Ovary (tissue), 9 donors: ENCODE results near the gene KCND2. TPM values are rescaled to one million over a fixed set of nuclear protein-coding genes. Genes with fewer than 3 reads are reported as not detected.

Experiments
- DNase-seq, 5 donors: peaks; one replicate each; pipeline ENCODE4 v3.0.0-alpha.2; 2019 to 2020
- H3K27ac ChIP-seq, 2 donors: fragments of 200-600 bp; one replicate each; pipeline versions ENCODE4 v1.5.1 to v1.8.0; 2019 to 2022
- H3K27me3 ChIP-seq: fragments of 200-600 bp; one replicate; pipeline ENCODE4 v1.8.0; 2022
- H3K36me3 ChIP-seq: fragments of 200-600 bp; sonication (generic); one replicate; pipeline ENCODE4 v1.5.1; 2019
- H3K4me1 ChIP-seq: one replicate; pipeline ENCODE4 v1.8.1; 2013; ENCODE audit warnings: mild to moderate bottlenecking, moderate library complexity; ENCODE audit not compliant: insufficient read depth
- H3K4me3 ChIP-seq: fragments of 200-600 bp; sonication (generic); one replicate; pipeline ENCODE4 v1.5.1; 2017
- H3K9me3 ChIP-seq, 2 donors: fragments of 200-600 bp in 1 of 2; sonication (generic) in 1 of 2; one replicate each; pipeline versions ENCODE4 v1.5.1 to v1.8.1; 2013 to 2019; ENCODE audit warnings: mild to moderate bottlenecking in 1 of 2, moderate library complexity in 1 of 2
- CTCF ChIP-seq, 3 donors: fragments of 450-650 bp in 2 of 3; fragments of 200-600 bp in 1 of 3; IDR thresholded peaks; one replicate each; pipeline versions ENCODE4 v1.5.1 to v1.8.0; 2016 to 2022; ENCODE audit warnings: antibody characterized with exemption in 3 of 3, mild to moderate bottlenecking in 1 of 3
- EP300 ChIP-seq: sonication (generic); formaldehyde crosslinking; IDR thresholded peaks from one replicate; pipeline ENCODE4 v1.6.1; 2017; ENCODE audit warnings: antibody characterized with exemption
- POLR2A ChIP-seq: fragments of 450-650 bp; IDR thresholded peaks from one replicate; pipeline ENCODE4 v1.6.1; 2017; ENCODE audit warnings: antibody characterized with exemption, mild to moderate bottlenecking, moderate library complexity
- WGBS, 3 donors: extraction: QIAGEN DNeasy Blood & Tissue Kit in 1 of 3; methylation state at CpG; one replicate each; pipeline versions ENCODE4 v1.1.5 to v1.1.7; 2013 to 2017; 5-methylcytosine and 5-hydroxymethylcytosine counted together
- intact Hi-C, 4 donors: fragments of 100-400 bp; cut with DNase I; formaldehyde crosslinking; loops; one replicate each; pipeline versions ENCODE4 v1.11.0 to v1.15.1; 2022 to 2023
- polyA plus RNA-seq, 2 donors: library from polyadenylated mRNA; stranded (reverse); fragments of 200-250 nt in 1 of 2; fragments of 350-450 nt in 1 of 2; fragmentation: Illumina TruSeq in 1 of 2; extraction: RNeasy Lipid Tissue Mini Kit (QIAGEN cat#74804) in 1 of 2; gene quantifications; one replicate each; pipeline ENCODE4 v1.2.3, GENCODE V29; 2013 to 2014
- total RNA-seq, 7 donors: library from RNA; depleted of rRNA in 2 of 7; stranded (reverse); fragments of >200 nt in 2 of 7; fragmentation: NEBNext Ultra II Directional in 3 of 7; extraction: Animal tissue kit (Norgen Biotek cat#: 25700) in 3 of 7; gene quantifications; one replicate each; pipeline versions ENCODE4 v1.1.0 to v1.2.4, GENCODE V29; 2016 to 2023
- donor health status: DM: no; HTN: no; CAD: no; lungs with moderate emphysema.
- donor health status: DM: no; HTN: no; CAD: no.
- donor health status: Bipolar disorder and iron deficiency.
- donor health status: DM: yes; HTN: yes; CAD: no.
- donor health status: DM: no; HTN: no; CAD: no.
- donor health status: DM: yes; HTN: yes; CAD: no.

Gene KCND2
- total and polyA plus RNA-seq, 9 donors = 3.2 to 14.5 (median 5.4) TPM

GRCh38 chr7:120731271-120731670 lies 458.3 kb downstream of the KCND2 start:
- TF ChIP-seq CTCF (IDR thresholded peaks at IDR 0.05) (no peak), EP300 (no peak), POLR2A (no peak)

GRCh38 chr7:120732256-120732655 lies 459.3 kb downstream of the KCND2 start:
- H3K4me3 ChIP-seq = no peak overlapping the region
- DNase-seq = no peak
- no peaks in the 10 kb centered on the region for H3K36me3 ChIP-seq
- H3K9me3 ChIP-seq = no peaks in the 10 kb centered on the region
- H3K27ac ChIP-seq = no peak overlapping the region
- no peaks in the 10 kb centered on the region for H3K27me3 ChIP-seq
- H3K4me1 ChIP-seq = peaks cover 1% of the 10 kb centered on the region
- intact Hi-C loops = no loop called here
- TF ChIP-seq CTCF (IDR thresholded peaks at IDR 0.05) (no peak), EP300 (no peak), POLR2A (no peak)

More at GRCh38 chr7:120731271-120731670, 458.3 kb downstream of the KCND2 start:
- DNase-seq = no peak
- no peaks in the 10 kb centered on the region for H3K27me3 ChIP-seq
- no peak overlapping the region for H3K27ac ChIP-seq
- H3K4me3 ChIP-seq = no peak overlapping the region
- no peaks in the 10 kb centered on the region for H3K9me3 ChIP-seq
- intact Hi-C loops = no loop called here
- H3K4me1 ChIP-seq = peaks cover 1% of the 10 kb centered on the region
- H3K36me3 ChIP-seq = no peaks in the 10 kb centered on the region

DNA sequence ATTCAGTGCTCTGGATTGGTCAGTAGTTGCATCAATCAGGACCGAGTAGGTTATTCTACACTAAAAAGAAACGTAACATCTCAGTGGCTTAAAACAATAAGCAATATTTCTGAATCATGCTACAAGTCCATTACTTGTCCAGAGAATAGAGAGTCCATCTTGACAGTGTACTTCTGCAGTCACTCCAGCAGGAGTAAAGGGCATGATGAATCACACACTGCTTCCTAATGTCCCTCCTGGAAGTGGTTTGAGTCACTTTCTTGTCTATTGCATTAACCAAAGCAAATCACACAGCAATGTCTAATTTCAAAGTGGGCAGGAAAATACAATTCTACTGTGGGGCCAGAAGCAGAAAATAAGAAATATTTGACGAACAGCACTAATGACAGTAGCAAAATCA lies 460.2 kb downstream of the KCND2 start:
- no peak overlapping the region for H3K4me3 ChIP-seq
- TF ChIP-seq CTCF (IDR thresholded peaks at IDR 0.05) = no peak
- no peaks in the 10 kb centered on the region for H3K9me3 ChIP-seq
- no peak for DNase-seq
- WGBS, 3 donors = 91 to 96% (median 94%) methylated on average over 3 of the region's 3 CpGs
- no peak overlapping the region for H3K27ac ChIP-seq
- peaks cover 1% of the 10 kb centered on the region for H3K4me1 ChIP-seq
- intact Hi-C loops = no loop called here
- no peaks in the 10 kb centered on the region for H3K27me3 ChIP-seq
- H3K36me3 ChIP-seq = no peaks in the 10 kb centered on the region

GRCh38 chr7:120733835-120734234 lies 460.9 kb downstream of the KCND2 start:
- no peaks in the 10 kb centered on the region for H3K9me3 ChIP-seq
- WGBS, 3 donors = 93 to 98% (median 98%) methylated on average over 3 of the region's 3 CpGs
- intact Hi-C loops = no loop called here
- TF ChIP-seq EP300 (no peak), CTCF (IDR thresholded peaks at IDR 0.05) (no peak), POLR2A (no peak)
- peaks cover 1% of the 10 kb centered on the region for H3K4me1 ChIP-seq
- H3K4me3 ChIP-seq = no peak overlapping the region
- no peak overlapping the region for H3K27ac ChIP-seq
- no peaks in the 10 kb centered on the region for H3K36me3 ChIP-seq
- no peak for DNase-seq
- no peaks in the 10 kb centered on the region for H3K27me3 ChIP-seq

DNA sequence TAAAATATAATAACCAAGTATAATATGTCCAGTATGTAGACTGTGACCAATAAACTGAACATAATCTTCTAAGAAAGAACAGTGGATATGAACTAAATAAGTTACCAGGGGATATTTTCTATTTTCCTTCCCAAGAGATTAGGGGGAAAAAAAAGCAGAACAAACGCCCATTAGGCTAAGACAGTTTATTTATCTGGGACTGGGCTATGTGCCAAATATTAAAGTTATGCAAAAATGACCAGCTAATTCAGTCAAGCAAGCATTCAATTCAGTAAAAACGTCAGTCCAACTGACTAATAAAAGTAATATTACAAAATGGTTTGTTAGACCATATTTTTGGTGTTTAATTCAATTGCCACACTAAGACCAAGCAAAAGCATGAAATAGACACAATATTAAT lies 462.8 kb downstream of the KCND2 start:
- no peaks in the 10 kb centered on the region for H3K9me3 ChIP-seq
- H3K36me3 ChIP-seq = no peaks in the 10 kb centered on the region
- H3K27ac ChIP-seq = no peak overlapping the region
- TF ChIP-seq POLR2A = no peak
- no peak for TF ChIP-seq EP300
- TF ChIP-seq CTCF (IDR thresholded peaks at IDR 0.05) = no peak
- DNase-seq = no peak
- no peaks in the 10 kb centered on the region for H3K27me3 ChIP-seq
- H3K4me3 ChIP-seq = no peak overlapping the region
- 3 to 5% (median 4%) methylated on average over 2 of the region's 2 CpGs for WGBS, 3 donors
- no peaks in the 10 kb centered on the region for H3K4me1 ChIP-seq
- intact Hi-C loops = no loop called here
